Activated T-helper 9 cell treated with anti-CD3 and anti-CD28 coated beads, Interleukin-2, amount 50 U/mL, for 16 hours (primary cell): ENCODE results near the gene CPNE2.
"Not testable (repeated sequence)": the region's sequence is repeated elsewhere in the genome, so short reads cannot be mapped to it uniquely, and the experiment has no call there.

ENCODE experiments used
- DNase-seq: peaks from one replicate; pipeline ENCODE4 v3.0.0-alpha.2; 2020; ENCODE audit warnings: low read depth

Gene CPNE2

DNA sequence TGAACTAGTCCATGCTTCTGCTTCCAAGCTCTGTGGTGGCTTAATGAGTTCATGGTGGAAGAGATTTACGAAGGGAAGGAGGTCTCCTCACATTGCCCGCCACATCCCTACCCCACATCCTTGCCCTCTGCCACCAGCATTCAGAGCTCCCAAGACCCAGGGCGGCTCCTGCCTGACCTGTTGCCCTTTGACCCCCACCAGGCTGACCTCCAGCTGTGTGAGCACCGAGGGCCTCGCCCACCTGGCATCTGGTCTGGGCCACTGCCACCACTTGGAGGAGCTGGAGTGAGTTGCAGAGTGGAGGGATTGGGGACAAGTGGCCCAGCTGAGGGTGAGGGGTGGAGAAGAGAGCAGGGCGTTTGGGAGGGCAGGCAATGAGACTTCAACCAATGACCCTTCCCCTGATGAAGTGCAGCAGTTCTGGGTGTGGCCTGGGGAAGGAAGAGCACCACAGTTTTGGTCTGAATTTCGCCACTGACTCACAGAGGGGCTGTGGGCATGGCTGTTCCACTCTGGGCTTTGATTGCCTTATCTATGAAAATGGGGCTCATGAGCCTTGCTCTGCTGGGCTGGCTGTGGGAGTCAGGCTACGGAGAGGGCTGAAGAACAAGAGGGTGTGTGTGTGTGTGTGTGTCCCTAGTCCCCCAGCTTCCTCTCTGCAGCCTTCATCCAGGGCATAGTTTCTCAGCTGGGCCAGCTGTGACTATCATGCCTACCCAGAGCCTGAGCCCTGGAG is 22.6 kb upstream of the CPNE2 start:
- no peak for DNase-seq

DNA sequence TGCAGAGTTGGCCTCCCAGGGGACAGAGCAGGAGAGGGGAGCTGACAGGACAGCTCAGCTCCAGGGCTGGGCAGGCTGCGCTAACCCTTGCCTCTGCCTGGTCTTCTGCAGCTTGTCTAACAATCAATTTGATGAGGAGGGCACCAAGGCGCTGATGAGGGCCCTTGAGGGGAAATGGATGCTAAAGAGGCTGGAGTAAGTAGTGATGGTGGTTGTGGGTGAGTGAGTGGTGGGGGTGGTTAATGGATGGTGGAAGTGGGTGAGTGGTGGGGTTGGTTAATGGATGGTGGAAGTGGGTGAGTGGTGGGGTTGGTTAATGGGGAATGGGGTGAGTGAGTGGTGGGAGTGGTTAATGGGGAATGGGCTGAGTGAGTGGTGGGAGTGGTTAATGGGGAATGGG is 22.0 kb upstream of the CPNE2 start:
- no peak for DNase-seq

DNA sequence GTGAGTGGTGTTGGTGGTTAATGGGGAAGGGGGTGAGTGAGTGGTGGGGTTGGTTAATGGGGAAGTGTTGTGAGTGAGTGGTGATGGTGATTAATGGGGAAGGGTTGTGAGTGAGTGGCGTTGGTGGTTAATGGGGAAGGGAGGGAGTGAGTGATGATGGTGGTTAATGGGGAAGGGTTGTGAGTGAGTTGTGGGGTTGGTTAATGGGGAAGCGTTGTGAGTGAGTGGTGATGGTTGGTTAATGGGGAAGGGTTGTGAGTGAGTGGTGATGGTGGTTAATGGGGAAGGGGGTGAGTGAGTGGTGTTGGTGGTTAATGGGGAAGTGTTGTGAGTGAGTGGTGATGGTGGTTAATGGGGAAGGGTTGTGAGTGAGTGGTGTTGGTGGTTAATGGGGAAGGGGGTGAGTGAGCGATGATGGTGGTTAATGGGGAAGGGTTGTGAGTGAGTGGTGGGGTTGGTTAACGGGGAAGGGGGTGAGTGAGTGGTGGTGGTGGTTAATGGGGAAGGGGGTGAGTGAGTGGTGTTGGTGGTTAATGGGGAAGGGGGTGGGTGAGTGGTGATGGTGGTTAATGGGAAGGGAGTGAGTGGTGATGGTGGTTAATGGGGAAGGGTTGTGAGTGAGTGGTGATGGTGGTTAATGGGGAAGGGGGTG is 21.2 kb upstream of the CPNE2 start:
- DNase-seq: not testable (repeated sequence)

DNA sequence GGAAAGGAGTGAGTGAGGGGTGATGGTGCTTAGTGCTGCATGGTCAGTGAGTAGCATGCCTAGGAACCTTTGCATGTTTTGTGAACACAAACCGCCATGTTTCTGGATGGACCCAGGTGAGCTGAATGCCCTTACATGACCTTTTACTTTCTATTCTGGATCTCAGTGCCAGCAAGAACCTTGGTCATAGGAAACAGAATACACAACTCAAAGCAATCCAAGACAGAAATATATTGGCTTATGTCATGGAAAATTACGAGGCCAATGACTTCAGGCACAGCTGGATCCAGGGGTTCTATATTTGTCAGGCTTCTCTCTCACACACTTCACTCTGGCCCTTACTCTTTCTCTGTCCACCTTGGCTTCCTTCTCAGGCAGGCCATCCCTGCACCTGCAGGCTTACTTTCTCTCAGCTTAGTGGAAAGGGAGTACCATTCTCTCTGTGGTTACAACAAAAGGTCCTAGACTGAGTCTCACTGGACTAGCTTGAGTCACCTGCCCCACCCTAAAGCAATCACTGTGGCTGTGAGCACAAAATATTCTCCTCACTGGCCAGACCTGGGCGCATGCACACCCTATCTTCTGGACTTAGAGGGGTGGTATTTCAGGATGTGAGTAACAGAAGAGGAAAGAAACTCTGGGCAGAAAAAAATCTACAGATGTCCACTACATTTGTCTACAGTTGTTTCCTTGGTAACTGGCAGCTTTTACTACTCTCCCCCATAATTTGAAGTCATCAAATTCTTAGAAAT is 20.4 kb upstream of the CPNE2 start:
- DNase-seq: no peak

DNA sequence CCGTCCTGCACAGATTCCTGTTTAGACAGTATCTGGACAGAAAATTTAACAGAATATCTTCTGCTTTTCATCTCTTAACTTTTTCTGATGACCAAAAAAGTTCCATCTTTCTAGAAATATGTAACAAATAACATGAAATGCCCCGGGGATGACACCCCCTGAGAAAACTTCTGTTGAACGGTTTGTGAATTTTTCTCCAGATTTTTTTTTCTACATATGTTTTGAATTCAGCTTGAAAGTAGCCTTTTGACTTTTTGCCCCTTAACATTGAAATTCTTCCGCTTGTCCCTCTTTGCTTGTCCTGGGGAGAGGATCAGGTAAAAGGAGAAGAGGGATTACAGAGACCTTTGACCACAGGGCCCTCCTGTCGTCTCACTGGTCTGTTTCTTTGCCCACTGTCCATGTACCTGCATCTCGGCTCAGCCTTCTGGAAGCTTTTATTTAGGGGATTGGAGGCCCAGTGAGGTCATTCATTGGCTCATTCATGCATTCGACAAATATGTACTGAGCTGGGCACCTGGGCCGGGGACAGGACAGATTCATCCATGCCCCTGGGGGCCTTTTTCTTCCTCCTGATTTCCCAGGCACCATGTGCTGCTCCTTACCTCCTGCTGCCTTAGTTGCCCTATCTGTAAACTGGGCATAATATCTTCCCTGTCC is 19.6 kb upstream of the CPNE2 start:
- no peak for DNase-seq

DNA sequence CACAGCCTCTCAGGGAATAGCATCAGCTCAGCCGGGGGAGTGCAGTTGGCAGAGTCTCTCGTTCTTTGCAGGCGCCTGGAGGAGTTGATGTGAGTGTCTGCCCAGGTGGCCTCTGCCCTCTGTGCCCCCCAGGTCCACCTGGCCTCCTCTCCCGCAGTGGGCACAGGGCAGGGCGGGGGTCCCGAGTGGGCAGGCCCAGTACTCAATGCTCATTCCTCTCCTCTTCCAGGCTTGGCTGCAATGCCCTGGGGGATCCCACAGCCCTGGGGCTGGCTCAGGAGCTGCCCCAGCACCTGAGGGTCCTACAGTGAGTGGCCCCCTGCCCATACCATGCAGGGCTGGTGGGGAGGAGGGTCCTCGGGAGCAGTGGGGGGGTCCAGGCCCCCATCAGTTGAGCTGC is 14.7 kb upstream of the CPNE2 start:
- DNase-seq: no peak

DNA sequence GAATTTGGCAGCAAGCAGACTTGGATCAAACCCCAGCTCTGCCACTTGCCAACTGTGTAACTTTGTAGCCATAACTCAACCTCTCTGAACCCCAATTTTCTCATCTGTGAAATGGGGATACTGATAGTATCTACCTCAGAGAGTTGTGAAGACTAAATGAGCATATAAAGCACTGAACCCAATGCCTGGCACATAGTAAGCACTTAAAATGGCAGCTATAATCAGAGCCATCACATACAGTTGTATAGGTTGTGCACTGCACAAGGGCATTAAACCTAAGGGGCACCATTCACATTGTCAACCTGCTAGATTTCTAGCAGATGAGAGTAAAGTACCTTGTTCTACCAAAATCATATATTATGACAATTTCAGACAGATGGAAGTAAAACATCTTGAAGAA is 10.6 kb upstream of the CPNE2 start:
- no peak for DNase-seq

DNA sequence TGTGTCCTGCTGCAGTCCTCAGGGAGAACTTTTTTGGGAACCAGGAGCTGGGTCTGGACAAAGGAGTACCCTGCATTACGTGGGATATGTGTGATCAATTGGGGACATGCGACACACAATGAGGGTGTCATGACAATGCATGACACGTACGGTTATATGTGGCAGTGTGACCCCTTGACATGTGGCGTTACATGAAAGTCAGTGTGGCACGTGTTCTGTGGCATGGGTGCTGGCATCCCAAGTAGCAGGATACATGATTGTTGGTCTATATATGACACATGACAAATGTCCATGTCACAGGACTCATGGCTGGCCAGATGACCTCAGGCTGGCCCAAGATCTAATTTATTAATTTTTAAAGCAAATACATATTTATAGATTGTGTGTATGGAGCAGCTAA is 9.7 kb upstream of the CPNE2 start:
- DNase-seq: no peak

DNA sequence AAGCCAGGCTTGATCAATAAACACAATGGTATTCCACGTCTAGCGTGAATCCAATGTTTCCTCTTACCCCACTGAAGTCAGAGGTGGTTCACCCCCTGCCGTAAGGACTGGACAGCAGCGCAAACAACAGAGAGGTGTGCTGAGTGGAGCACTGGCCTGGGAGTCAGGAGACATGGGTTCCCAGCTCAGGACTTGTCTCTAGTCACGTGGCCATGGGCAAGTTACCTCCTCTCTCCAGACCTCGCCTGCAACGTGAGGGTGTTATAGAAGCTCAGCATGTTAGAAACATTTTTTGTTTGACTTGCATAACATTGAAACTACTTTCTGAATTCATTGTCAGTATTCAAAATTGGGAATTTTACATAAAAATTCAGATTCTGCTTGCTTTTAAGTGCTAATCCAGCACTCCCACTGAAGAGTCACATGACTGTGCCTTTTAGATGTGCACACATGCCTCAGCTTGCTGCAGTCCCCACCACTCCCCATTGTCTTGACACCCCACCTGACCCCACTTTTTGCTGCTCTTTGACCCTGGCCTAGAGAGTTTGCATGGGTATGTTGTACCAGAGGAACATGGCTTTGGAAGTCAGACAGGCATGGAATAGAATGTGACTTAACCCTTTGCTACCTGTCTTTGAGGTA is 8.8 kb upstream of the CPNE2 start:
- DNase-seq: no peak

DNA sequence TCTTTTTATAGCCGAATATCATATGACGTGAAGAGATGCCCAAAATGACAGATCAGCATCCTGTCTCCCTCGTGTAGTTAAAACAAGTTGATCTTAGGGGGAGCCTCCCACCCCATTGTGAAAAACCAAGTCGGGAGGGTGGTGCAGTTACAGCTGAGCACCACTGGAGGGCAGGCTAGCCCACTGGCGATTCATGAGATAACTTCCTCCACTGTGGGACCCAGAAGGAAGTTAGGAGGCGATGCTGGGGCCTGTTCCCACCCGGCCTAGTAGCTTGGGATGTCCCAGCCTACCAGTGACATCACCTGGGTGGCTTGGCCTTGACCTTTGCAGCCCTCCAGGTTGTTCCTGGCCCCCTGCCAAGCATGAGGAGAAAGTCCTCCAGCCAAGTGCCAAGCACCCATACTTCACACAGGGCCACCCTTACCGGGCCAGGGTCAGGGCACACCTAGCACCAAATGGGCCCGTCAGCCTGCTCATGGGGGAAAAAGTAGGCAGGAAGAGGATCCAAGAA is 8.1 kb upstream of the CPNE2 start:
- DNase-seq: peak; percentile 51

DNA sequence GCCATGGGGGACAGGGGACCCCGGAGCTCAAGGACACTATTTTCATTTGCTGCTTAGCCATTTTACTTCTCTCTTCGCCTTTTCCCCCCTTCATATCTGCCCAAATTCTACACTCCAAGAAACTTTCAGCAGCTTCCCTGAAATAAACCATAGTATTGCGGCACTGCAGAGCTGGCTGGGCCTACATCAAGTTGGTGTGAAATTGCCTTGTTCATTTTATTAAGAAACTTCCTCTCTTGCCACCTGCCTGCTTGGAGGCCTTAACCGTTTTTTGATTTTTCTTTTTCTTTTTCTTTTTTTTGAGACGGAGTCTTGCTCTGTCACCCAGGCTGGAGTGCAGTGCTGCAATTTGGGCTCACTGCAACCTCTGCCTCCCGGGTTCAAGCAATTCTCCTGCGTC is 7.4 kb upstream of the CPNE2 start:
- no peak for DNase-seq

DNA sequence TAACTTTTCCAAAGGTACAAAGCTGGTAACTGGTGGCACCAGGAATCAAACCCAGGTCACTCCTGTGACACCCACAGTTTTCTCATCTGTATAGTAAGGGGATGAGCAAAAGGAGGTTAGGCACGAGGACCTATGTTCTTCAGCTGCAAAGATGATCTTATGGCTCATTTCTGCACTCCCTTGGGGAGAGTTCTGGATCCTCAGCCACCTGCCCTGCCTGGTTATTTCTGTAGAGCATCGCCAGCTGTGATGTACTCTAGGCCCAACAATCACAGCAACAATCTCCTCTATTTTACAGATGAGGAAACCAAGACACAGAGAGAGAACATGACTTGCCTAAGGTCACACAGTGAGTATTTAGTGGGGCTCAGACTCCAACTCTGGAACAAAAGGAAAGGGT is 5.4 kb upstream of the CPNE2 start:
- DNase-seq: no peak

DNA sequence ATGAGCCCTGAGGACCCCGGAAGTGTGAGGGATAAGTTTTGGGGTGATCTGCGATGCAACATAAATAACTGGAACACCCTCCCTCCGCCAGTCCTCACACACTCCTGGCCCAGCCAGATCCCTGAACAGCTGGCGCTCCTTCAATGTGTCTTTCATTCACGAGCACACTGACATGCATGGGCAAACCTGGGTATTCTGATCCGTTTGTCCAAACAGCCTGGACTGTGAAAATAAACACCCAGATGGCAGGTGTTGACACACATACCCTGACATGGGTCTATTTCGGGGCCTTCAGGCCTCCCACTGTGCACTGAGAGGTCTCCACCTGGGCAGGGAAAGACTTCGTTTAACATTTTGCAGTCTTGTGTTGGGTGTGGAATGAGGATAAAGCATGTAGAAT is 3.0 kb upstream of the CPNE2 start:
- no peak for DNase-seq

DNA sequence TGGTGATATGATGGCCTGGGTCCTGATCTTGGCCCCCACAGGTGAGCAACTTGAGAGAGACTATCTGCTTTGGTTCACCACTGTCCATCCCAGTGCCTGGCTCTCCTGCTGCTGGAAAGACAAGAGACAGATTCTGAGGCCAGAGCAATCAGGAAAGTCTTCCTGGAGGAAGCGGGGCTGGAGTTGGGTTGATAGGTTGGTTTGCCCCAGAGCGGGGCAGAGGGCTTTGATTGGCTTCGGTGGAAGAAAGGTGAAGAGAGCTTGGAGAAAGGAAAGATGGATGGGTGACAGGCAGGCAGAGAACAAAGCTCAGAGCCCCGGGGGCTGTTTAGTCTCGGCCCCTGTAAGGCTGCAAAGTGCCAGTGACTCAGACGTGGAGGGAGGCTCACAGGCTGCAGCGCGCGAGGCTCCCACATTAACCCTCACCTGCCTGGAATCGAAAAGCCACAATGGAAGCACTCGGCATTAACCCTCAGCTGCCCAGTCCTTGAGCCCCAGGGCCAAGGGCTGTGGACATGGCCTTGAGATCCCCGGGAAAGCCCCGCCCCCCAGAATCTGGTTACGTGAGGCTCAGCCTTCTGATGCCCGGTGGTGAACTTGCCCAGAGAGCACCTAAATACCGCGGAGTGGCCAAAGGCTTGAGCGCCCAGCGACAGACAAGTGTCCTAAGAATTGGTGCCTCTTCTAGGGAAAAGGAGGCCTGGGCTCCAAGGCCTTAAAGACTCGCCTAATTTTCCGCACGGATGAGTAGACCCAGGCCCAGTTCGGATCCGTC is 996 bp upstream of the CPNE2 start:
- no peak for DNase-seq

DNA sequence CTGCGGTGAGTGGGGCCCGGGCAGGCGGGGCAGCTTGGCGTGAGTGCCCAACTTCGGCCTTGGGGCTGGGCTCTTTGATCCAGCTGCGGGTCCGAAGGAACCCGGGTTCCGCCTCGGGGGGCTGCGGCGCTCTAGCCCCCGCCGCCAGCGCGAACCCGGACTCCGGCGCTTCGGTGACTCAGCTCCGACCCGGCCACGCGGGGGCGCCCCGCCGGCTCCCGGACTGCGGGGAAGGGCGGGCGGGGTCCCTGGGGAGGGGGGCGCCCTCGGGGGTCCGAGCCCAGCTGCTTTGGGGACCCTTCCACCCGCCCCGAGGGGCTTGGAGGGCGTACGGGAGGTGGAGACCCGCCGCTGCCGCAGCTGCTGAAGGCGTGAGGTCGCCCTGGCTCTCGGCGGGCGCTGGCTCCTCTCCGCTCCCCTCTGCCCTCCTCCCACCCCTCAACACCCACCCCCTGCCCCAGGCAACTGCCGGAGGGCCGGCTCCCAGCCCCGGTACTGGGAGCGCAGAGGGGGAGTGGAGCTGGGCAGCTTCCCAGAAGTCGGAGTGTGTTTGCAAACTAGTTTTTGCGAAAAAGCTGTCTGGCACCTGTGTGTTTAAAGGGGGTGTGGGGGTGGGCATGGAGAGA is 516 bp downstream of the CPNE2 start:
- DNase-seq: peak; percentile 31

DNA sequence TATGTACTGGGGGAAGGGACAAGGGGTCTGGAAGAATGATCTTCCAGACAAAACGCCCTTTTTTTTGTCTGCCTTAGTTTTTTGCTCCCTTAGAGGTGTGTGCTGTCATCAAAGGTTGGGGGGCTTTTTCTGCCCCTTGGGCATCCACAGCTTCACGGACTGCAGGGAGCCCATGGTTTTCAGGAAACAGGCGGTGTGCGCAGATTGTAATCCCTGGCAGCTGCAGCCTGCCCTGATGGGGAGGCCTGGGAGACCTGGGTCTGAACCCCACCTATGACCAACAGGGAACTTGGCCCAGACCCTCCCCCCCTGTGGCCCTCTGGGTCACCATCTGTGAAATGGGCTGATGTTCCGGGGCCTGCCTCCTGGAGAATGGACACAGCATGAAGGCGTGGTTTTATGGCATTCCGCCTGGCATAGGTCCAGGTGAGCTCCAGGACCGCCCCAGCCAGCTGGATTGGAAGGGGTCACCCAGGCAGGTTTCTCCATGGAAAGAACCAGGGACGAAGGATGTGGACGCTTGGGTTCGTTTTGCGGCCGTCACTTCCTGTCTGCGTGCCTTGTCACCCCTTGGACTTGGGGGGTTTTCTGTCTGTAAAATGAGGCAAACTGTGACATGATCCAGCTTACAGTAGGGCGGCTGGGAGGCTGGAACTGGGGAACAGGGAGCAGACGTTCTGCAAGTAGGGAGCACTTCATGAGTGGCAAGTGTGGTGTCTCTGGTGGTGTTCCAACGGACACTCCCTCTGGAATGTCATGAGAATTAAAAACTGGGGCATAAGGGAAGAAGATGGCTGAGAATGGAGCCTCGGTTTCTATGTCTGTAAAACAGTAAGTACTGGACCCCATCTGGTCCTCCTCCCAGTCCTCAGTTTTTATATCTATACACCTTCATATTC is 1.5 kb downstream of the CPNE2 start:
- no peak for DNase-seq

DNA sequence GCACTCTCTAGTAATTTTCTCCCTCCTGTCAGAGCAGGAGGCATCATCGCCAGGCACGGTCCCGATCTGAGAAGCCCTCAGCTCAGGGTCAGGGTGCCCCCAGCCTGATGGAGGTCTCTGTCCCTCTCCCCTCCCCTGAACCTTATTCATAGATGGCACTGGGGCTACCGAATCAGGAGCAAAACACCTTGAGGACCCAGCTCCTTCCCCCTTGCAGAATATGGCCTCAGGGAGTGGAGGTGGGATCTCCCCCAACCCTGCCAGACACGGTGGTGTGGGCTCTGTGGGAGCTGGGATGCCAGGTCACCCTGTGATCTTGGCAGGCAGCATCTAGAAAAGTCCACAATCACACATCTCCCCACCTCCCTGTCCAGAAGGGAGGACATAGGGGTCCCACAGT is 2.5 kb downstream of the CPNE2 start:
- DNase-seq: no peak

DNA sequence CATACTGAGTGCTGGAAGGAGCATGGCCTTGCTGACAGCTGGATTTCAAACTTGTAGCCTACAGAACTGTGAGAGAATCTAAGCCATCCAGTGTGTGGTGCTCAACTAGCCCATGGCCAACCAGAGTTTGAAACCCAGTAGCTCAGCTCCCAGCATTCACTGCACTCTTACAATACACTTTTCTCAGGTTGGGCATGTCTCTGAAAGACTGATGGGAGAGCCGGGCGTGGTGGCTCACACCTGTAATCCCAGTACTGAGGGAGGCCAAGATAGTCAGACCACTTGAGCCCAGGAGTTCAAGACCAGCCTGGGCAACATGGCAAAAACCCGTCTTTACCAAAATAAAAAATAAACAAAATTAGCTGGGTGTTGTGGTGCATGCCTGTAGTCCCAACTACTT is 3.8 kb downstream of the CPNE2 start:
- DNase-seq: no peak

DNA sequence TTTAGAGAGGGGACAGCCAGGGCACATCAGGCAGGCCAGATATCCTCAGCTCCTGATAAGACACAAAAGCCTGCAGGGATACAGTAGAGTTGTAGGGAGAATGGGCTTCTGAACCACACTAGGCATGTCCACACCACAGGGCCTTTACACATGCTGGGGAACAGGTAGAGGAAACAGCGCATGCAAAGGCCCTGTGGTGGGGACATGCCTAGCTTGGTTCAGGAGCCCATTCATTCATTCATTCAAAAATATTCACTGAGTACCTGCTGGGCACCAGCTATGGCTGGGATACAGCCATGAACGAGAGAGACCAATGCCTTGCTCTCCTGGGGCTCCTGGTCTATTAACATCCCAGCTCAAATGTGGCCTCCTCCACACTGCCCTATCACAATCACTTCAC is 4.4 kb downstream of the CPNE2 start:
- DNase-seq: no peak
